ENCODE results near the gene ITPRIP.

GRCh38 chr10:104323760-104324201, 14.5 kb downstream of the ITPRIP start:
- TF ChIP-seq CTCF (IDR thresholded peaks at IDR 0.05; ENCODE audit: low read depth, low read length) (no peak), EZH2phosphoT487 (IDR thresholded peaks at IDR 0.05; ENCODE audit: low read depth) (no peak)

Measured in OCI-LY3 (cell line).